H1 (cell line): ENCODE results near the gene MAOB. TPM values are rescaled to one million over a fixed set of nuclear protein-coding genes. Genes with fewer than 3 reads are reported as not detected.

Source experiments
- CTCF ChIA-PET: fragments of 300-600 bp; sonication (Branson Sonifier 250); formaldehyde crosslinking; loops from one replicate; lab custom pipeline; 2021; ENCODE audit not compliant: partially characterized antibody; lab: Charles Lee
- POLR2A ChIA-PET: fragments of 300-600 bp; sonication (Branson Sonifier 250); formaldehyde crosslinking; loops from one replicate; lab custom pipeline; 2021; ENCODE audit warnings: inconsistent platforms; ENCODE audit not compliant: partially characterized antibody; lab: Charles Lee
- DNase-seq, 2 experiments: peaks; one replicate each; pipeline versions ENCODE4 v3.0.0 to v3.0.0-alpha.2; 2010 to 2022; ENCODE audit warnings: low spot score in 2 of 2, low read depth in 1 of 2, mixed read lengths in 1 of 2
- FAIRE-seq: peaks from 2 replicates; lab custom pipeline; 2011; peaks lifted over from hg19 to GRCh38; lab: Jason Lieb, UNC
- H2AFZ ChIP-seq: 2 replicates; pipeline ENCODE4 v1.8.1; 2012; ENCODE audit warnings: low read length, inconsistent platforms
- H2AK5ac ChIP-seq: 2 replicates; pipeline ENCODE4 v1.6.1; 2013; ENCODE audit warnings: low read depth, low read length
- H2BK120ac ChIP-seq: replicated peaks from 2 replicates; pipeline ENCODE3; 2013; ENCODE audit warnings: low read depth, low read length, inconsistent platforms
- H2BK12ac ChIP-seq: 2 replicates; pipeline ENCODE4 v1.6.1; 2013; ENCODE audit warnings: low read depth, low read length
- H2BK15ac ChIP-seq: 2 replicates; pipeline ENCODE4 v1.6.1; 2013; ENCODE audit warnings: low read length
- H2BK20ac ChIP-seq: 2 replicates; pipeline ENCODE4 v1.6.1; 2013; ENCODE audit warnings: low read length
- H2BK5ac ChIP-seq: 2 replicates; pipeline ENCODE4 v1.6.1; 2013; ENCODE audit warnings: low read depth, low read length
- H3K14ac ChIP-seq: 2 replicates; pipeline ENCODE4 v1.6.1; 2013; ENCODE audit warnings: inconsistent platforms; ENCODE audit not compliant: insufficient read length
- H3K18ac ChIP-seq: 2 replicates; pipeline ENCODE4 v1.6.1; 2013; ENCODE audit warnings: low read length; ENCODE audit errors: extremely low read depth
- H3K23ac ChIP-seq: 2 replicates; pipeline ENCODE4 v1.6.1; 2013; ENCODE audit warnings: inconsistent platforms; ENCODE audit not compliant: insufficient read length
- H3K23me2 ChIP-seq: 2 replicates; pipeline ENCODE4 v1.6.1; 2013; ENCODE audit warnings: low read depth, low read length
- H3K27ac ChIP-seq: 2 replicates; pipeline ENCODE4 v1.6.1; 2011; ENCODE audit warnings: low read depth, low read length, inconsistent platforms
- H3K27me3 ChIP-seq, 4 experiments: replicated peaks in 1 of 4; 1 replicate in 1 of 4; 2 replicates in 3 of 4; pipeline versions ENCODE4 v1.6.1 to v1.8.1; 2011 to 2013; ENCODE audit warnings: low read length in 3 of 4, mild to moderate bottlenecking in 3 of 4, inconsistent platforms in 2 of 4, mixed read lengths in 2 of 4, moderate library complexity in 1 of 4; ENCODE audit not compliant: control insufficient read depth in 3 of 4, insufficient read depth in 3 of 4; ENCODE audit errors: extremely low read depth in 1 of 4
- H3K36me3 ChIP-seq, 4 experiments: 2 replicates each; pipeline versions ENCODE4 v1.6.1 to v1.8.1; 2011 to 2013; ENCODE audit warnings: mild to moderate bottlenecking in 4 of 4, low read length in 3 of 4, moderate library complexity in 2 of 4, control low read depth in 1 of 4, inconsistent platforms in 1 of 4; ENCODE audit not compliant: insufficient read depth in 4 of 4, control insufficient read depth in 2 of 4
- H3K4ac ChIP-seq: replicated peaks from 2 replicates; pipeline ENCODE3; 2013; ENCODE audit warnings: low read length, low read depth, mixed read lengths, inconsistent platforms; ENCODE audit not compliant: insufficient read length
- H3K4me1 ChIP-seq, 4 experiments: replicated peaks in 1 of 4; 1 replicate in 1 of 4; 2 replicates in 3 of 4; pipeline versions ENCODE4 v1.6.1 to v1.8.1; 2011 to 2013; ENCODE audit warnings: low read length in 3 of 4, inconsistent platforms in 2 of 4, mixed read lengths in 1 of 4; ENCODE audit not compliant: insufficient read depth in 4 of 4, control insufficient read depth in 3 of 4
- H3K4me2 ChIP-seq, 2 experiments: 2 replicates each; pipeline versions ENCODE4 v1.6.1 to v1.8.1; 2011 to 2013; ENCODE audit warnings: low read depth in 2 of 2, low read length in 2 of 2, control low read depth in 1 of 2, inconsistent platforms in 1 of 2, mild to moderate bottlenecking in 1 of 2; ENCODE audit not compliant: insufficient read depth in 1 of 2
- H3K4me3 ChIP-seq, 4 experiments: fragments of 200-600, 300-600 bp in 1 of 4; sonication (generic), shearing (Covaris generic), sonication (Bioruptor Twin) in 1 of 4; 2 replicates each; pipeline versions ENCODE4 v1.5.1 to v1.8.1; 2011 to 2016; ENCODE audit warnings: low read length in 4 of 4, low read depth in 3 of 4, control low read depth in 2 of 4, inconsistent platforms in 2 of 4, mild to moderate bottlenecking in 2 of 4, mixed read lengths in 1 of 4, moderate library complexity in 1 of 4; ENCODE audit not compliant: insufficient read depth in 2 of 4; ENCODE audit errors: extremely low read depth in 1 of 4
- H3K56ac ChIP-seq: replicated peaks from 2 replicates; pipeline ENCODE3; 2013; ENCODE audit warnings: low read depth, mild to moderate bottlenecking, mixed read lengths, low read length, inconsistent platforms; ENCODE audit not compliant: insufficient read length
- H3K79me1 ChIP-seq: 2 replicates; pipeline ENCODE4 v1.6.1; 2013; ENCODE audit warnings: low read depth, low read length, control low read depth
- H3K79me2 ChIP-seq, 2 experiments: 2 replicates each; pipeline versions ENCODE4 v1.6.1 to v1.8.1; 2012 to 2013; ENCODE audit warnings: low read length in 2 of 2, mild to moderate bottlenecking in 2 of 2, inconsistent platforms in 1 of 2; ENCODE audit not compliant: insufficient read depth in 2 of 2, control insufficient read depth in 1 of 2
- H3K9ac ChIP-seq, 4 experiments: replicated peaks in 1 of 4; 1 replicate in 1 of 4; 2 replicates in 3 of 4; pipeline versions ENCODE4 v1.6.1 to v1.8.1; 2011 to 2013; ENCODE audit warnings: low read depth in 3 of 4, low read length in 3 of 4, control low read depth in 2 of 4, mild to moderate bottlenecking in 2 of 4, moderate library complexity in 2 of 4, inconsistent platforms in 1 of 4; ENCODE audit errors: extremely low read depth in 1 of 4
- H3K9me3 ChIP-seq, 2 experiments: 2 replicates each; pipeline versions ENCODE4 v1.6.1 to v1.8.1; 2012 to 2013; ENCODE audit warnings: mild to moderate bottlenecking in 2 of 2, moderate library complexity in 2 of 2, control low read depth in 1 of 2, inconsistent platforms in 1 of 2, low read depth in 1 of 2, low read length in 1 of 2, mixed read lengths in 1 of 2; ENCODE audit not compliant: insufficient read depth in 2 of 2
- H4K20me1 ChIP-seq, 2 experiments: replicated peaks in 1 of 2; 2 replicates each; pipeline versions ENCODE3 to v1.8.1; 2011 to 2013; ENCODE audit warnings: inconsistent platforms in 2 of 2, low read length in 2 of 2, mild to moderate bottlenecking in 1 of 2; ENCODE audit not compliant: insufficient read depth in 2 of 2, control insufficient read depth in 1 of 2
- H4K5ac ChIP-seq: 2 replicates; pipeline ENCODE4 v1.6.1; 2013; ENCODE audit warnings: low read length, low read depth, mixed read lengths, inconsistent platforms; ENCODE audit not compliant: insufficient read length
- H4K8ac ChIP-seq: 2 replicates; pipeline ENCODE4 v1.8.0; 2013; ENCODE audit warnings: mild to moderate bottlenecking, moderate library complexity, low read length, inconsistent platforms; ENCODE audit not compliant: insufficient read depth; ENCODE audit errors: extremely low read depth
- H4K91ac ChIP-seq: replicated peaks from 2 replicates; pipeline ENCODE3; 2013; ENCODE audit warnings: low read length, mixed read lengths, inconsistent platforms; ENCODE audit not compliant: insufficient read length
- BACH1 ChIP-seq: IDR thresholded peaks from 2 replicates; pipeline ENCODE4 v1.6.1; 2012; ENCODE audit warnings: low read length, improper control_type of control experiment
- BCL11A ChIP-seq, 2 experiments: IDR thresholded peaks; one replicate each; pipeline ENCODE4 v1.6.1; 2011; ENCODE audit warnings: low read depth in 2 of 2, low read length in 2 of 2, mild to moderate bottlenecking in 2 of 2
- CBX5 ChIP-seq: fragments of 300-800, 300-1000 bp; sonication (generic); IDR thresholded peaks from 2 replicates; pipeline ENCODE4 v1.7.1; 2016; ENCODE audit warnings: antibody characterized with exemption, low read length, low read depth
- CBX8 ChIP-seq: fragments of 300-800, 300-1000 bp; sonication (generic); IDR thresholded peaks from 2 replicates; pipeline ENCODE4 v1.7.1; 2016; ENCODE audit warnings: low read depth, low read length, borderline replicate concordance
- EZH2 ChIP-seq: fragments of 200-600 bp; sonication (generic); IDR thresholded peaks from 2 replicates; pipeline ENCODE4 v1.7.1; 2012; ENCODE audit warnings: low read depth, mild to moderate bottlenecking, moderate library complexity, low read length, inconsistent platforms; ENCODE audit not compliant: severe bottlenecking
- KDM1A ChIP-seq: fragments of 200-600, 300-600 bp; sonication (generic); IDR thresholded peaks from 2 replicates; pipeline ENCODE4 v1.7.1; 2016; ENCODE audit warnings: mild to moderate bottlenecking, low read length, borderline replicate concordance
- RXRA ChIP-seq: IDR thresholded peaks from 2 replicates; pipeline ENCODE4 v1.6.1; 2011; ENCODE audit warnings: low read depth, mild to moderate bottlenecking, low read length, moderate library complexity; ENCODE audit not compliant: insufficient read depth
- SIN3A ChIP-seq, 2 experiments: IDR thresholded peaks in 1 of 2; conservative IDR thresholded peaks in 1 of 2; 2 replicates each; pipeline ENCODE4 v1.6.1; 2011 to 2012; ENCODE audit warnings: low read length in 2 of 2, improper control_type of control experiment in 1 of 2, low read depth in 1 of 2, mild to moderate bottlenecking in 1 of 2
- SIRT6 ChIP-seq: IDR thresholded peaks from one replicate; pipeline ENCODE4 v1.7.1; 2012; ENCODE audit warnings: low read length, inconsistent platforms
- SIX5 ChIP-seq: IDR thresholded peaks from 2 replicates; pipeline ENCODE4 v1.6.1; 2011; ENCODE audit warnings: mild to moderate bottlenecking, low read depth, low read length
- TCF12 ChIP-seq: IDR thresholded peaks from 2 replicates; pipeline ENCODE4 v1.6.1; 2011; ENCODE audit warnings: low read depth, mild to moderate bottlenecking, low read length
- WGBS, 2 experiments: shearing (Covaris generic) in 1 of 2; methylation state at CpG; one replicate each; pipeline versions ENCODE4 v1.1.6 to v1.1.7; 2013 to 2015; ENCODE audit warnings: low lambda C conversion rate in 2 of 2, mixed read lengths in 2 of 2, inconsistent platforms in 1 of 2, low coverage in 1 of 2, missing lambda C conversion rate in 1 of 2; ENCODE audit not compliant: insufficient replicate concordance in 2 of 2, insufficient coverage in 1 of 2, insufficient read length in 1 of 2; ENCODE audit errors: extremely low coverage in 1 of 2, missing lambda C conversion rate in 1 of 2; 5-methylcytosine and 5-hydroxymethylcytosine counted together
- polyA plus RNA-seq, 7 experiments: library from polyadenylated mRNA; depleted of rRNA in 3 of 7; stranded (reverse) in 5 of 7; unstranded in 2 of 7; fragments of >200 nt in 5 of 7; fragments of 200-250 nt in 2 of 7; gene quantifications; 1 replicate in 5 of 7; 2 replicates in 1 of 7; 4 replicates in 1 of 7; pipeline versions ENCODE4 v1.2.1 to v1.2.3, GENCODE V29; 2011 to 2013; ENCODE audit warnings: missing spikeins in 2 of 7, mixed read lengths in 2 of 7
- total RNA-seq: library from RNA; stranded (reverse); fragmentation: NEBNext Ultra II Directional; extraction: Animal tissue kit (Norgen Biotek cat#: 25700); gene quantifications from 2 replicates; pipeline ENCODE4 v1.2.1, GENCODE V29; 2021
- TF ChIP-seq, protein P1 (sequence below): IDR thresholded peaks from 2 replicates; pipeline ENCODE4 v1.6.1; 2012; ENCODE audit warnings: low read length, inconsistent platforms
- TF ChIP-seq, protein P2 (sequence below): IDR thresholded peaks from 2 replicates; pipeline ENCODE4 v1.6.1; 2012; ENCODE audit warnings: inconsistent platforms

The MAOB gene
- total and polyA plus RNA-seq, 2 of the 8 experiments (the other 6 are each of a cell fraction or from before 2014, with no cell fraction given) = 0.73 to 1.1 TPM

DNA sequence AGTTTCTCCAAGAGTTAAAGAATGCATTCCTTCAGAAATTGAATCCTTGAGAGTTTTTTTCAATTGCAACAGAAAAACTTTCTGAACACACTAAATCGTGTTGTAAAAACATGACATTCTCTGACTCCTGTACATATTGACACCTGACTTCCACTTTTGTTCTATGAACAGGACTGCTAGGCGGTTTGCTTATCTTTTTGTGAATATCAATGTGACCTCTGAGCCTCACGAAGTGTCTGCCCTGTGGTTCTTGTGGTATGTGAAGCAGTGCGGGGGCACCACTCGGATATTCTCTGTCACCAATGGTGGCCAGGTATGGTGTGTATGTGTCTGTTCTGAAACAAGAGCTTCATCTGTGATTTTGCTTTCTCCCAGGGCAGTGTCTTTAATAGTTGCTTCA, 154.2 kb downstream of the MAOB start:
- Histone ChIP-seq H2BK15ac (no peak overlapping the region), H3K14ac (no peak overlapping the region), H3K23ac (no peak overlapping the region), H3K9ac (no peak overlapping the region), H4K5ac (no peak overlapping the region), H3K23me2 (no peaks in the 10 kb centered on the region), H4K8ac (no peak overlapping the region), H3K27me3 (no peaks in the 10 kb centered on the region), H2BK12ac (no peak overlapping the region), H3K27ac (no peak overlapping the region), H4K91ac (no peak overlapping the region), H3K4me3 (no peak overlapping the region), H2AK5ac (no peak overlapping the region), H3K4me2 (no peak overlapping the region), H3K4me1 (no peaks in the 10 kb centered on the region), H3K18ac (no peak overlapping the region), H4K20me1 (no peaks in the 10 kb centered on the region), H2AFZ (no peak overlapping the region), H3K36me3 (no peaks in the 10 kb centered on the region), H2BK5ac (no peak overlapping the region), H3K4ac (no peak overlapping the region), H3K79me1 (no peaks in the 10 kb centered on the region), H3K56ac (no peak overlapping the region), H3K9me3 (no peaks in the 10 kb centered on the region), H2BK20ac (no peak overlapping the region), H2BK120ac (no peak overlapping the region), H3K79me2 (no peaks in the 10 kb centered on the region)
- no peak for DNase-seq
- 84% methylated on average over 5 of the region's 5 CpGs; no CpG with 5 or more reads in 1 of the 2 experiments for WGBS, 2 experiments
- ChIA-PET CTCF (no interaction called here), POLR2A (no interaction called here)
- FAIRE-seq = no peak
- TF ChIP-seq RXRA = no peak
- TF ChIP-seq SIRT6 = no peak
- TF ChIP-seq, protein P1, sequence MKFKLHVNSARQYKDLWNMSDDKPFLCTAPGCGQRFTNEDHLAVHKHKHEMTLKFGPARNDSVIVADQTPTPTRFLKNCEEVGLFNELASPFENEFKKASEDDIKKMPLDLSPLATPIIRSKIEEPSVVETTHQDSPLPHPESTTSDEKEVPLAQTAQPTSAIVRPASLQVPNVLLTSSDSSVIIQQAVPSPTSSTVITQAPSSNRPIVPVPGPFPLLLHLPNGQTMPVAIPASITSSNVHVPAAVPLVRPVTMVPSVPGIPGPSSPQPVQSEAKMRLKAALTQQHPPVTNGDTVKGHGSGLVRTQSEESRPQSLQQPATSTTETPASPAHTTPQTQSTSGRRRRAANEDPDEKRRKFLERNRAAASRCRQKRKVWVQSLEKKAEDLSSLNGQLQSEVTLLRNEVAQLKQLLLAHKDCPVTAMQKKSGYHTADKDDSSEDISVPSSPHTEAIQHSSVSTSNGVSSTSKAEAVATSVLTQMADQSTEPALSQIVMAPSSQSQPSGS = no peak
- TF ChIP-seq CBX8 = no peak
- no peak for TF ChIP-seq EZH2
- TF ChIP-seq CBX5 = no peak
- TF ChIP-seq BCL11A (IDR thresholded peaks at IDR 0.05; ENCODE audit: low read depth in 2 of 2, low read length in 2 of 2) = no peak
- no peak for TF ChIP-seq TCF12
- TF ChIP-seq, protein P2, sequence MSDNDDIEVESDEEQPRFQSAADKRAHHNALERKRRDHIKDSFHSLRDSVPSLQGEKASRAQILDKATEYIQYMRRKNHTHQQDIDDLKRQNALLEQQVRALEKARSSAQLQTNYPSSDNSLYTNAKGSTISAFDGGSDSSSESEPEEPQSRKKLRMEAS = no peak
- TF ChIP-seq BACH1 = no peak
- TF ChIP-seq SIX5 = no peak
- TF ChIP-seq SIN3A (conservative IDR thresholded peaks at IDR 0.05 in 1 of 2, IDR thresholded peaks at IDR 0.05 in 1 of 2; ENCODE audit: low read depth in 1 of 2, low read length in 2 of 2) = no peak
- TF ChIP-seq KDM1A = no peak
